Aortic smooth muscle cell (primary cell): Measurements from ENCODE around the gene CST2. TPM values are rescaled to one million over a fixed set of nuclear protein-coding genes. Genes with fewer than 3 reads are reported as not detected.

Experiments
- total RNA-seq: library from RNA; depleted of rRNA; stranded (reverse); fragments of >200 nt; gene quantifications from 2 replicates; pipeline ENCODE4 v1.2.3, GENCODE V29; 2014

CST2 gene, protein sequence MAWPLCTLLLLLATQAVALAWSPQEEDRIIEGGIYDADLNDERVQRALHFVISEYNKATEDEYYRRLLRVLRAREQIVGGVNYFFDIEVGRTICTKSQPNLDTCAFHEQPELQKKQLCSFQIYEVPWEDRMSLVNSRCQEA
- 2.8 and 10.8 TPM in 2 replicates for total RNA-seq

DNA sequence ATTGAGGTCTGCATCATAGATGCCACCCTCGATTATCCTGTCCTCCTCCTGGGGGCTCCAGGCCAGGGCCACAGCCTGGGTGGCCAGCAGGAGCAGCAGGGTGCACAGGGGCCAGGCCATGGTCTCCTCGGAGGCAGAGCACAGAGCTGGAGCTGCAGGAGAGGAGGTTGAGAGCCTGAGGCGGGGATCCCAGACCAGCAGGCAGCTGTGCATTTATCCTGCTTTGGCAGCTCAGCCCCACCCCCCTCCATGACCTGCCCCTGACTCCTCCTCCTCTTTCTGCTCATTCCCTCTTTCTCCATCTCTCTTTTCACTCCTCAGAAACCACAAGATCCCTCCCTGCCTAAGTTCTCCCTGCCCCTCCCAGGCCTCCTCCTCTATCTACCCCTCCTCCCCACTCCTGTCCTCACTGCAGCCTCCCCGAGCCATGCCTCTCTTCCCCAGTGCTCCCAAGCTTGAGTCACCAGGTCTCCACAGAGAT, at the start of gene CST2:
Gene CST2, minus strand, starts transcription at position 189 of the 481 bp plus-strand sequence. Its CDS starts 69 bp downstream, at position 120.

Other genes starting within 250 kb of the CST2 start
- not detected in 2 replicates for gene CST9, start 220.8 kb downstream of the CST2 start, total RNA-seq
- gene CST3, start 188.8 kb downstream of the CST2 start, total RNA-seq: 173 and 310 TPM in 2 replicates
- gene CST4, start 137.7 kb downstream of the CST2 start, total RNA-seq: 0.26 and 0.31 TPM in 2 replicates
- gene CST1, start 75.8 kb downstream of the CST2 start, total RNA-seq: 0.37 and 48.1 TPM in 2 replicates
- gene CST5, start 53.0 kb upstream of the CST2 start, total RNA-seq: not detected in 2 replicates
- not detected in 2 replicates for gene GGTLC1, start 162.1 kb upstream of the CST2 start, total RNA-seq